CD4-positive, alpha-beta T cell (primary cell): ENCODE measurements around the gene MACROD2. TPM values are rescaled to one million over a fixed set of nuclear protein-coding genes. Genes with fewer than 3 reads are reported as not detected.

Experiments
- ATAC-seq: fragments of 200-7000 bp; cut with Tn5 transposase; one replicate; pipeline ENCODE4 v1.10.0; 2022; ENCODE audit warnings: mild to moderate bottlenecking; ENCODE audit not compliant: poor library complexity
- CTCF ChIA-PET: fragments of 350-600 bp; sonication (Branson Sonifier 250); formaldehyde crosslinking; loops from one replicate; lab custom pipeline; 2021; ENCODE audit warnings: antibody characterized with exemption, inconsistent platforms; lab: Charles Lee
- POLR2A ChIA-PET: fragments of 350-600 bp; sonication (Branson Sonifier 250); formaldehyde crosslinking; loops from one replicate; lab custom pipeline; 2021; ENCODE audit warnings: antibody characterized with exemption, inconsistent platforms; lab: Charles Lee
- DNase-seq, 14 experiments: peaks; one replicate each; pipeline ENCODE4 v3.0.0-alpha.2; 2013 to 2020; ENCODE audit warnings: mixed read lengths in 2 of 14
- H3K27ac ChIP-seq, 2 donors: one replicate each; pipeline versions ENCODE4 v1.5.1 to v1.7.0; 2013; ENCODE audit warnings: low read length in 2 of 2, low read depth in 1 of 2, mild to moderate bottlenecking in 1 of 2
- H3K27me3 ChIP-seq, 2 experiments: 1 replicate in 1 of 2; 2 replicates in 1 of 2; pipeline versions ENCODE4 v1.6.1 to v1.7.0; 2013; ENCODE audit warnings: low read length in 2 of 2, control low read depth in 1 of 2, mild to moderate bottlenecking in 1 of 2, moderate library complexity in 1 of 2; ENCODE audit not compliant: insufficient read depth in 2 of 2, control insufficient read depth in 1 of 2
- H3K36me3 ChIP-seq: one replicate; pipeline ENCODE4 v1.6.1; 2013; ENCODE audit warnings: low read length, control low read depth; ENCODE audit not compliant: insufficient read depth
- H3K4me1 ChIP-seq: one replicate; pipeline ENCODE4 v1.6.1; 2013; ENCODE audit warnings: low read length, control low read depth; ENCODE audit not compliant: insufficient read depth
- H3K4me3 ChIP-seq: one replicate; pipeline ENCODE4 v1.5.1; 2013; ENCODE audit warnings: mild to moderate bottlenecking, low read length, moderate library complexity
- H3K9me3 ChIP-seq, 2 experiments: 1 replicate in 1 of 2; 2 replicates in 1 of 2; pipeline versions ENCODE4 v1.6.1 to v1.7.0; 2013; ENCODE audit warnings: low read length in 2 of 2, mild to moderate bottlenecking in 2 of 2, control low read depth in 1 of 2, moderate library complexity in 1 of 2; ENCODE audit not compliant: control insufficient read depth in 1 of 2, insufficient read depth in 1 of 2
- H3K27ac Mint-ChIP-seq: one replicate; pipeline ENCODE4 v1.8.0; 2020; ENCODE audit warnings: mixed read lengths
- H3K27me3 Mint-ChIP-seq: one replicate; pipeline ENCODE4 v1.8.0; 2021; ENCODE audit warnings: mixed read lengths
- H3K36me3 Mint-ChIP-seq: one replicate; pipeline ENCODE4 v1.8.0; 2021; ENCODE audit warnings: low read depth, mixed read lengths
- H3K4me1 Mint-ChIP-seq: one replicate; pipeline ENCODE4 v1.8.0; 2021; ENCODE audit warnings: low read depth, mixed read lengths
- H3K4me3 Mint-ChIP-seq: one replicate; pipeline ENCODE4 v1.8.0; 2020; ENCODE audit warnings: mild to moderate bottlenecking, mixed read lengths
- H3K9me3 Mint-ChIP-seq: one replicate; pipeline ENCODE4 v1.8.0; 2020; ENCODE audit warnings: mixed read lengths
- CTCF ChIP-seq: fragments of 200-600 bp; IDR thresholded peaks from one replicate; pipeline ENCODE4 v1.8.0; 2022; ENCODE audit warnings: antibody characterized with exemption, mild to moderate bottlenecking
- intact Hi-C, 2 experiments: fragments of 100-400 bp; cut with DNase I in 1 of 2; cut with micrococcal nuclease in 1 of 2; formaldehyde crosslinking; loops; one replicate each; pipeline versions ENCODE4 v1.15.1 to v1.9.0; 2023 to 2025; cut with DNase I, micrococcal nuclease
- total RNA-seq, 174 experiments: library from RNA in 2 of 174; stranded (reverse) in 2 of 174; gene quantifications; one replicate each; pipeline ENCODE4 v1.2.3 and lab custom pipeline; 2021 to 2026

The MACROD2 gene
- total RNA-seq, 2 experiments from 2014 or later: not detected

- no peak overlapping the region for H3K4me3 Mint-ChIP-seq
- H3K4me1 Mint-ChIP-seq: no peaks in the 10 kb centered on the region
- no peak overlapping the region for H3K27ac Mint-ChIP-seq
- no peaks in the 10 kb centered on the region for H3K27me3 Mint-ChIP-seq
- Histone ChIP-seq H3K36me3 (no peaks in the 10 kb centered on the region), H3K27me3 (no peaks in the 10 kb centered on the region), H3K4me3 (no peak overlapping the region), H3K9me3 (peaks cover 0 to 2% of the 10 kb centered on the region in 2 experiments), H3K27ac (no peak overlapping the region), H3K4me1 (no peaks in the 10 kb centered on the region)
- H3K9me3 Mint-ChIP-seq: peaks cover 5% of the 10 kb centered on the region
- H3K36me3 Mint-ChIP-seq: no peaks in the 10 kb centered on the region
- ChIA-PET CTCF (no interaction called here), POLR2A (no interaction called here)
- ATAC-seq (no peak), DNase-seq (no peak)
- no peak for TF ChIP-seq CTCF
- intact Hi-C loops: no loop called here
Measured at GRCh38 chr20:14783766-14784165, 788.5 kb downstream of the MACROD2 start.

GRCh38 chr20:14785065-14785743, 789.9 kb downstream of the MACROD2 start:
- no peaks in the 10 kb centered on the region for H3K4me1 ChIP-seq
- DNase-seq: no peak
- intact Hi-C loops: no loop called here
- Mint-ChIP-seq H3K27ac (no peak overlapping the region), H3K4me3 (no peak overlapping the region), H3K9me3 (peaks cover 5% of the 10 kb centered on the region), H3K27me3 (no peaks in the 10 kb centered on the region), H3K36me3 (no peaks in the 10 kb centered on the region), H3K4me1 (no peaks in the 10 kb centered on the region)
- peaks cover 0 to 4% of the 10 kb centered on the region in 2 experiments for H3K9me3 ChIP-seq
- no peak for TF ChIP-seq CTCF
- no peak overlapping the region for H3K4me3 ChIP-seq
- ChIA-PET CTCF (no interaction called here), POLR2A (no interaction called here)
- ATAC-seq: no peak
- no peak overlapping the region for H3K27ac ChIP-seq
- no peaks in the 10 kb centered on the region for H3K27me3 ChIP-seq
- H3K36me3 ChIP-seq: no peaks in the 10 kb centered on the region

GRCh38 chr20:14790190-14790589, 794.9 kb downstream of the MACROD2 start:
- no peak overlapping the region for H3K4me3 Mint-ChIP-seq
- DNase-seq (no peak), ATAC-seq (no peak)
- Histone ChIP-seq H3K36me3 (no peaks in the 10 kb centered on the region), H3K27ac (no peak overlapping the region), H3K4me3 (no peak overlapping the region), H3K4me1 (no peaks in the 10 kb centered on the region), H3K27me3 (no peaks in the 10 kb centered on the region), H3K9me3 (peaks cover 0 to 4% of the 10 kb centered on the region in 2 experiments)
- no peaks in the 10 kb centered on the region for H3K4me1 Mint-ChIP-seq
- ChIA-PET POLR2A (no interaction called here), CTCF (no interaction called here)
- H3K27ac Mint-ChIP-seq: no peak overlapping the region
- no peak for TF ChIP-seq CTCF
- peaks cover 2% of the 10 kb centered on the region for H3K9me3 Mint-ChIP-seq
- H3K36me3 Mint-ChIP-seq: no peaks in the 10 kb centered on the region
- intact Hi-C loops: no loop called here
- H3K27me3 Mint-ChIP-seq: no peaks in the 10 kb centered on the region
